GM23338 (cell line): ENCODE data around the gene AGPAT3. TPM values are rescaled to one million over a fixed set of nuclear protein-coding genes. Genes with fewer than 3 reads are reported as not detected.

Source experiments
- ATAC-seq: fragments of 200-7000 bp; cut with Tn5 transposase; 3 replicates; pipeline ENCODE4 v1.9.1; 2020
- DNase-seq: peaks from one replicate; pipeline ENCODE4 v3.0.0-alpha.2; 2015; ENCODE audit warnings: low spot score
- H2AFZ ChIP-seq: fragments of 200-600 bp; sonication (generic); 2 replicates; pipeline ENCODE4 v1.8.0; 2016; ENCODE audit warnings: antibody characterized with exemption, mild to moderate bottlenecking, moderate library complexity
- H3F3A ChIP-seq: fragments of 200-600 bp; sonication (generic); replicated peaks from 2 replicates; pipeline ENCODE4 v1.8.0; 2017; ENCODE audit warnings: antibody characterized with exemption, mixed run types, low read depth
- H3K27ac ChIP-seq: fragments of 200-600 bp; sonication (generic); 2 replicates; pipeline ENCODE4 v1.6.1; 2016; ENCODE audit warnings: low read depth
- H3K27me3 ChIP-seq: fragments of 200-600 bp; sonication (generic); 2 replicates; pipeline ENCODE4 v1.8.0; 2016; ENCODE audit warnings: mild to moderate bottlenecking, mixed run types, moderate library complexity; ENCODE audit not compliant: insufficient read depth
- H3K36me3 ChIP-seq: fragments of 200-600 bp; sonication (generic); 2 replicates; pipeline ENCODE4 v1.8.0; 2016; ENCODE audit warnings: mild to moderate bottlenecking; ENCODE audit not compliant: insufficient read depth
- H3K4me1 ChIP-seq: fragments of 200-600 bp; sonication (generic); 2 replicates; pipeline ENCODE4 v1.8.0; 2016; ENCODE audit warnings: mild to moderate bottlenecking, moderate library complexity; ENCODE audit not compliant: insufficient read depth
- H3K4me2 ChIP-seq: fragments of 200-600 bp; sonication (generic); 2 replicates; pipeline ENCODE4 v1.7.1; 2017; ENCODE audit warnings: mixed run types
- H3K4me3 ChIP-seq: fragments of 200-600 bp; sonication (generic); 2 replicates; pipeline ENCODE4 v1.6.1; 2016; ENCODE audit warnings: mixed run types
- H3K79me2 ChIP-seq: fragments of 200-600 bp; sonication (generic); replicated peaks from 2 replicates; pipeline ENCODE4 v1.8.0; 2017; ENCODE audit warnings: mild to moderate bottlenecking; ENCODE audit not compliant: insufficient read depth
- H3K9me2 ChIP-seq: fragments of 200-600 bp; sonication (generic); 2 replicates; pipeline ENCODE4 v1.8.0; 2017; ENCODE audit not compliant: insufficient read depth
- H4K20me1 ChIP-seq: fragments of 200-600 bp; sonication (generic); replicated peaks from 2 replicates; pipeline ENCODE4 v1.8.0; 2017; ENCODE audit warnings: mild to moderate bottlenecking; ENCODE audit not compliant: insufficient read depth
- H3K27ac Mint-ChIP-seq: 2 replicates; pipeline ENCODE4 v1.8.0; 2020; ENCODE audit warnings: inconsistent platforms, mild to moderate bottlenecking, moderate library complexity, mixed read lengths
- H3K27me3 Mint-ChIP-seq: 3 replicates; pipeline ENCODE4 v1.8.0; 2022; ENCODE audit warnings: low read depth, mild to moderate bottlenecking, moderate library complexity, mixed read lengths, inconsistent platforms; ENCODE audit not compliant: insufficient read depth, poor library complexity
- H3K36me3 Mint-ChIP-seq: 3 replicates; pipeline ENCODE4 v1.8.0; 2021; ENCODE audit warnings: low read depth, mild to moderate bottlenecking, inconsistent platforms, moderate library complexity, mixed read lengths
- H3K4me1 Mint-ChIP-seq: 3 replicates; pipeline ENCODE4 v1.8.0; 2020; ENCODE audit warnings: mild to moderate bottlenecking, inconsistent platforms, mixed read lengths
- H3K4me3 Mint-ChIP-seq: 3 replicates; pipeline ENCODE4 v1.8.0; 2021; ENCODE audit warnings: moderate library complexity, mild to moderate bottlenecking, inconsistent platforms, mixed read lengths
- H3K9me3 Mint-ChIP-seq: 3 replicates; pipeline ENCODE4 v1.8.0; 2020; ENCODE audit warnings: moderate library complexity, mild to moderate bottlenecking, inconsistent platforms, mixed read lengths
- EZH2 ChIP-seq: fragments of 200-600 bp; sonication (generic); IDR thresholded peaks from one replicate; pipeline ENCODE4 v1.8.0; 2017; ENCODE audit warnings: antibody characterized with exemption, mild to moderate bottlenecking, low read depth; ENCODE audit not compliant: unreplicated experiment
- STAT1 ChIP-seq: IDR thresholded peaks from one replicate; pipeline ENCODE4 v1.6.1; 2016; ENCODE audit warnings: antibody characterized with exemption; ENCODE audit not compliant: unreplicated experiment
- ZNF462 ChIP-seq: fragments of 250-450 bp; sonication (Bioruptor Pico); IDR thresholded peaks from 2 replicates; pipeline ENCODE4 v1.5.0; 2020; ENCODE audit warnings: mild to moderate bottlenecking, moderate library complexity
- polyA plus RNA-seq: library from polyadenylated mRNA; unstranded; fragments of >200 nt; fragmentation: Nextera tagmentation; extraction: Ambion mirVana; gene quantifications from 2 replicates; pipeline ENCODE4 v1.2.1, GENCODE V29; 2016
- total RNA-seq: library from RNA; depleted of rRNA; stranded (reverse); fragments of >200 nt; shearing (Covaris generic); gene quantifications from 2 replicates; pipeline ENCODE4 v1.2.3, GENCODE V29; 2014
- TF ChIP-seq, protein P1 (sequence below): IDR thresholded peaks from 2 replicates; pipeline ENCODE4 v1.6.1; 2016; ENCODE audit warnings: antibody characterized with exemption
- TF ChIP-seq, protein P2 (sequence below), 2 experiments: fragments of 200-600 bp in 1 of 2; sonication (generic) in 1 of 2; conservative IDR thresholded peaks; 2 replicates each; pipeline versions ENCODE4 v1.5.1 to v1.6.1; 2016 to 2017; ENCODE audit warnings: antibody characterized with exemption in 2 of 2, low read depth in 2 of 2, mild to moderate bottlenecking in 2 of 2, moderate library complexity in 1 of 2

AGPAT3 gene
- total and polyA plus RNA-seq, 2 experiments from 2014 or later = 2.1 to 6.1 TPM

- TF ChIP-seq ZNF462 (CRISPR knock-in tag) (no peak), STAT1 (no peak)
- TF ChIP-seq, protein P1, sequence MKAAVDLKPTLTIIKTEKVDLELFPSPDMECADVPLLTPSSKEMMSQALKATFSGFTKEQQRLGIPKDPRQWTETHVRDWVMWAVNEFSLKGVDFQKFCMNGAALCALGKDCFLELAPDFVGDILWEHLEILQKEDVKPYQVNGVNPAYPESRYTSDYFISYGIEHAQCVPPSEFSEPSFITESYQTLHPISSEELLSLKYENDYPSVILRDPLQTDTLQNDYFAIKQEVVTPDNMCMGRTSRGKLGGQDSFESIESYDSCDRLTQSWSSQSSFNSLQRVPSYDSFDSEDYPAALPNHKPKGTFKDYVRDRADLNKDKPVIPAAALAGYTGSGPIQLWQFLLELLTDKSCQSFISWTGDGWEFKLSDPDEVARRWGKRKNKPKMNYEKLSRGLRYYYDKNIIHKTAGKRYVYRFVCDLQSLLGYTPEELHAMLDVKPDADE = no peak
Measured at GRCh38 chr21:43934716-43935705, 70.0 kb downstream of the AGPAT3 start (continued).

GRCh38 chr21:43935711-43936110 lies 70.7 kb downstream of the AGPAT3 start:
- no peak overlapping the region for H3K4me3 ChIP-seq
- peaks cover 9% of the 10 kb centered on the region for H3K4me1 Mint-ChIP-seq
- H3K27me3 ChIP-seq = no peaks in the 10 kb centered on the region
- no peaks in the 10 kb centered on the region for H3K36me3 ChIP-seq
- no peak overlapping the region for H2AFZ ChIP-seq
- H3K4me1 ChIP-seq = no peaks in the 10 kb centered on the region; the same call in 1 of the 2 replicates
- H3K79me2 ChIP-seq = no peaks in the 10 kb centered on the region
- no peak overlapping the region for H3K27ac ChIP-seq
- no peaks in the 10 kb centered on the region for H3K9me2 ChIP-seq
- H3K27ac Mint-ChIP-seq = no peak overlapping the region
- H3K4me2 ChIP-seq = no peak overlapping the region
- no peaks in the 10 kb centered on the region for H3F3A ChIP-seq
- ATAC-seq = no peak
- H3K9me3 Mint-ChIP-seq = no peaks in the 10 kb centered on the region
- DNase-seq = no peak
- no peaks in the 10 kb centered on the region for H3K36me3 Mint-ChIP-seq
- H4K20me1 ChIP-seq = no peaks in the 10 kb centered on the region
- no peak overlapping the region for H3K4me3 Mint-ChIP-seq
- peaks cover 20% of the 10 kb centered on the region for H3K27me3 Mint-ChIP-seq
- no peak for TF ChIP-seq EZH2
- TF ChIP-seq, protein P1 = no peak
- TF ChIP-seq, protein P2, sequence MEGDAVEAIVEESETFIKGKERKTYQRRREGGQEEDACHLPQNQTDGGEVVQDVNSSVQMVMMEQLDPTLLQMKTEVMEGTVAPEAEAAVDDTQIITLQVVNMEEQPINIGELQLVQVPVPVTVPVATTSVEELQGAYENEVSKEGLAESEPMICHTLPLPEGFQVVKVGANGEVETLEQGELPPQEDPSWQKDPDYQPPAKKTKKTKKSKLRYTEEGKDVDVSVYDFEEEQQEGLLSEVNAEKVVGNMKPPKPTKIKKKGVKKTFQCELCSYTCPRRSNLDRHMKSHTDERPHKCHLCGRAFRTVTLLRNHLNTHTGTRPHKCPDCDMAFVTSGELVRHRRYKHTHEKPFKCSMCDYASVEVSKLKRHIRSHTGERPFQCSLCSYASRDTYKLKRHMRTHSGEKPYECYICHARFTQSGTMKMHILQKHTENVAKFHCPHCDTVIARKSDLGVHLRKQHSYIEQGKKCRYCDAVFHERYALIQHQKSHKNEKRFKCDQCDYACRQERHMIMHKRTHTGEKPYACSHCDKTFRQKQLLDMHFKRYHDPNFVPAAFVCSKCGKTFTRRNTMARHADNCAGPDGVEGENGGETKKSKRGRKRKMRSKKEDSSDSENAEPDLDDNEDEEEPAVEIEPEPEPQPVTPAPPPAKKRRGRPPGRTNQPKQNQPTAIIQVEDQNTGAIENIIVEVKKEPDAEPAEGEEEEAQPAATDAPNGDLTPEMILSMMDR (conservative IDR thresholded peaks at IDR 0.05; ENCODE audit: low read depth in 2 of 2) = no peak
